ENCODE results near the gene CD52.
"Not testable (repeated sequence)": the region's sequence is repeated elsewhere in the genome, so short reads cannot be mapped to it uniquely, and the experiment has no call there.

The CD52 gene

DNA sequence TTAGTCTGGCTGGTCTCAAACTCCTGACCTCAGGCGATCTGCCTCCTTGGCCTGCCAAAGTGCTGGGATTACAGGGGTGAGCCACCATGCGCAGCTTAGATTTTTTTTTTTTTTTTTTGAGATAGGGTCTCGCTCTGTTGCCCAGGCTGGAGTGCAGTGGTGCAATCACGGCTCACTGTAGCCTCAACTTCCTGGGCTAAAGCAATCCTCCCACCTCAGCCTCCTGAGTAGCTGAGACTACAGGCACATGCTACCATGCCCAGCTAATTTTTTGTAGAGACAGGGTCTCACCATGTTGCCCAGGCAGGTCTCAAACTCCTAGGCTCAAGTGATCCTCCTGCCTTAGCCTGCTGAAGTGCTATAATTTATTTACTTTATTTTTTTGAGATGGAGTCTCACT lies 11.6 kb downstream of the CD52 start:
- DNase-seq (ENCODE audit: low read depth in 1 of 2, low spot score in 1 of 2) = not testable (repeated sequence)

DNA sequence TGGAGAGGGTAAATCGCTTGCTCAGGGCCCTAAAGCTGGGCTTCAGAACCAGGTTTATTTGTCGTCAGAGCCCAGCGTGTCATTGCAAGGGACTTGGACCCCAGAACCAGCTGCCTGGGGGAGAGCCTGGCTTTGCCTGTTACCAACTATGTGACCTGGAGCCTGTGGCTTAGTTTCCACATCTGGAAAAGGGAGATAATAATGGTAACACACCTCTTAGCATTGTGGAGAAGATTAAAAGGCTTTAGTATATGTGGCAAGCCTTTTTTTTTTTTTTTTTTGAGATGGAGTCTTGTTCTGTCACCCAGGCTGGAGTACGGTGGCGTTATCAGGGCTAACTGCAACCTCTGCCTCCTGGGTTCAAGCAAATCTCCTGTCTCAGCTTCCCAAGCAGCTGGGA lies 12.5 kb downstream of the CD52 start:
- no peak for DNase-seq (ENCODE audit: low read depth in 1 of 2, low spot score in 1 of 2)

DNA sequence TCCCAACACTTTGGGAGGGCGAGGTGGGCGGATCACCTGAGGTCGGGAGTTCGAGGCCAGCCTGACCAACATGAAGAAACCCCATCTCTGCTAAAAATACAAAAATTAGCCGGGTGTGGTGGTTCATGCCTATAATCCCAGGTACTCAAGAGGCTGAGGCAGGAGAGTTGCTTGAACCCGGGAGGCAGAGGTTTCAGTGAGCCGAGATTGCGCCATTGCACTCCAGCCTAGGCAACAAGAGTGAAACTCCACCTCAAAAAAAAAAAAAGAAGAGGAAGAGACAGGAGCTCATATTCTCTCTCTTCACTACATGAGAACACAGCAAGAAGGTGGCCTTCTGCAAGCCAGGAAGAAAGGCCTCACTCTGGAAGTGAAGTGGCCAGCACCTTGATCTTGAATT lies 15.6 kb downstream of the CD52 start:
- DNase-seq (ENCODE audit: low read depth in 1 of 2, low spot score in 1 of 2) = not testable (repeated sequence)

DNA sequence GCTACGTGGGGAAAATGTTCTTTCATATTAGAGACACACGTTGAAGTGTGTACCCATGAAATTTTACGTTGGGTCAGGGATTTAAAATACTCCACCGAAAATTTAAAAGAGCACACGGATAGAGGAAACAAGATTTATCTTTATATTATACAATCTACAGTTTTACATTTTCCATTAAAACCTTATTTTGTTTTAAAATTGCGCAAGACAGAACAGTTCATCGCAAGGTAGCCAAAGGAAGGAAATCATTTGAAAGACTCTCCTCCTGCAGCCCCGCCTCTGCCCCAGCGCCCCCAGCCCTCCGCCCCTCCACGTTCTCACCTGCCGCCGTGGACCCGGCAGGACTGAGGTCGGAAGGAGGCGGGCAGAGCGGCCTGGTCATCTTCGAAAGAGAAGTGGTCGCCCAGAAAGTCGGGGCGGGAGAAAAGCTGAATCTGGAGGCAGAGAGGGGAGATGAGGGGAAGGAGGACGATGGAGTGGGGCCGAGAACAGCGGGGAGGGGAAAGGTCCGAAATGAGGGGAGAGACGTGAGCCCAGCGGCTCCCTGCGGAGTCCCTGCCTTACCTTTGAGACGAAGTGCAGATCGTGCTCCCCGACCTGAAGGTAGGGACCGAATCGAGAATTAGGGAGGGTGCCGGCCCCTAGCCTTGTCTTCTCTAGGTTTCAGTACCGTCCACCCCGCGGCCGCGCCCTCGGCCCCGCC lies 18.2 kb downstream of the CD52 start:
- no peak for DNase-seq (ENCODE audit: low read depth in 1 of 2, low spot score in 1 of 2)

DNA sequence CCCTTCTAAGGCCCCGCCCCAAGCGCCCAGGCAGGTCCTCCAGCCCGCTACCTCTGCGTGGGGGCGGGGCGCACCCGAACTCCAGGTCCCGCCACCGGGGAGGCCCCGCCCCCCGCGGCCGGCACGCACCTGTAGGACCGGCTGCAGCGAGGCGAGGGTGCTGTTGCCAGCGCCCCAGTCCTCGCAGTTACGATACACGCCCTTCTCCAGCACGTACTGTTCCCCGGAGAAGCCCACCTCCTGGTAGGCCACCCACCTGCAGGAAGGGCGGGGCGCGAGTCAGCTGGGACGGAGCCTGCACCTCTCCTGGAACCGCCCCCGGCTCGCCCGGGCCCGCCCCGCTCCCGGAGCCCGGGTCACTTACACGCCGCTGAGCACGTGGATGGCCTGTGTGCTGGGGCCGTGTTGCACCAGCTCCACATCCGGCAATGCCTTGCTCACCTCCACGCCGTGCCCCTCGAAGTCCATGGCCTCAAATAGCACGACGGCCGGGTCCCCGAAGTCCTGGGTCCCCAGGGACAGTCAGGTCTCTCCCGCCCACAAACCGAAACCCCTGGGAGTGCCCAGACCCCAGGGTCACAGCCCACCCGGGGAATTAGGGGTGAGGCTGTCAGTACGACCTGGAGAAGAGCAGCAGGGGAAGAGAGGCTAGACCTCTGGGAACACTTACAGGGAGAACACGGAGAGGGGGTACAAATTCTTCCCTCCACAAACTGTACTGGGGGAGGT lies 18.9 kb downstream of the CD52 start:
- DNase-seq (ENCODE audit: low read depth in 1 of 2, low spot score in 1 of 2) = peak; percentile 63 to 67

DNA sequence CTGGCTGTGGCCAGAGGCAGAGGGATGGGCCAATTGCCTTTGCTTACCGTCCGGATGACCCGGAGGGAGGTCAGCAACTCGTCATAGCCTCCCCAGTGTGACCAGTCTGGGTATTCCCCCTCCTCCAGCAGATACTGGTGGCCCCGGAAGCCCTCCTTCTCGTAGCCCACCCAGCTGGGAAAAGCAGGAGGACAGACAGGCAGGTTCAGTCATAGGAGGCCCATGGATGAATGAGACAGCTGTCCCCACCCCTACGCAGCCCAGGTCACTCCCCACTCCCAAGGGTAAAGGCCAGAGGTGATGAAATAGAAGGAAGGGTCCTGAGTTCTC lies 19.4 kb downstream of the CD52 start:
- DNase-seq (ENCODE audit: low read depth in 1 of 2, low spot score in 1 of 2) = no peak

DNA sequence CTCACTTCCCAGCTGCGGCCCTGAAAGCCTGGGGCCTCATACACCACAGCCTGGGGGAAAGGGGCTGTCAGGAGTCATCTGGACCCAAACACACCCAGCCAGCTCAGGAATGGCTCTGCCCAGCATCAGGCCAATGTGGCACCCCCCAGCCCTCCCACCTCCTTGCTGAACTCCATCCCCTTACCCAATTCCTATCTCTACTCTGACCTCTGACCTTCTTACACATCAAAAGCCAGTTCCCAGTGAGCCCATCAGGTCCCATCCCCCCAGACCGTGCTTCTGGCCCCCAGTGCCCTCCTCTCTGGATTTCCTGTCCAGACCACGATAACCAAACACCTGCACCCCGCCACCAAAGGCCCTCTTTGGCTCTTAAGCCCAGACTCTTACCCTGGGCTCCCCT lies 19.9 kb downstream of the CD52 start:
- DNase-seq (ENCODE audit: low read depth in 1 of 2, low spot score in 1 of 2) = no peak

DNA sequence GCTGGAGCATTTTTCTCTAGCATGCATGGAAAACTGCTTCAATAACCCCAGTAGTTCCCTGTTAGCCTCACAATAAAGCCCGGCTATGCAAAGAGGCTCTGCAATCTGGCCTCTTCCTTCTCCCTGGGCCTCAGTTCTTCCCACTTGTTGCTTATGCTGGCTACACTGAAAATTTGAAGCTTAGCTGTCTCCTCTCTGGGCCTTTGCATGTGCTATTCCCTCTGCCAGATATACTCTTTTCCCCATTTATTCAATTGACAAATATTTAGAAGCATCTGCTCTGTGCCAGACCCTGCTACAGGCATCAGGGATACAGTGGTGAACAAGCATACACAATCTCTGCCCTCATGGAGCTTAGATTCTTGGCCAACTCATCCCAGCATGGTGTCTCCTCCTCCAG lies 20.9 kb downstream of the CD52 start:
- DNase-seq (ENCODE audit: low read depth in 1 of 2, low spot score in 1 of 2) = no peak

DNA sequence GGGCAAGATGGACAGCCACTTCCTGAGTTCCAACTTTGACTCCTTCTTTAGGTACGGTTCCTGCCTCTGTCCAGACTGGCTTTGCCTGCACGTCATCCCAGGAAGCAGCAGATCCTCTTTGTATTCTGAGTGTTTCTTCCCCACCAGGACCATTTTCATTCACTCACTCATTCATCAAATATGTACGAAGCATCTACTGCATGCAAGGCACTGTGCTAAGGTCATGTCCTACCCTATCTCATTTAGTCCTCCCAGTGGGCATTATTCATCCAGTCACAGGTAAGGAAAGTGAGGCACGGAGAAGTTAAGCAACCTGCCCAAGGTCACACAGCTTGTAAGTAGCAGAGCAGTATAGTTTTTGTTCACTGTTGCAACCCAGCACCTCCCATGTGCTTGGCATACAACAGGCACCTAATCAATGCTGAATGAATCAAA lies 22.3 kb downstream of the CD52 start:
- DNase-seq (ENCODE audit: low read depth in 1 of 2, low spot score in 1 of 2) = no peak

DNA sequence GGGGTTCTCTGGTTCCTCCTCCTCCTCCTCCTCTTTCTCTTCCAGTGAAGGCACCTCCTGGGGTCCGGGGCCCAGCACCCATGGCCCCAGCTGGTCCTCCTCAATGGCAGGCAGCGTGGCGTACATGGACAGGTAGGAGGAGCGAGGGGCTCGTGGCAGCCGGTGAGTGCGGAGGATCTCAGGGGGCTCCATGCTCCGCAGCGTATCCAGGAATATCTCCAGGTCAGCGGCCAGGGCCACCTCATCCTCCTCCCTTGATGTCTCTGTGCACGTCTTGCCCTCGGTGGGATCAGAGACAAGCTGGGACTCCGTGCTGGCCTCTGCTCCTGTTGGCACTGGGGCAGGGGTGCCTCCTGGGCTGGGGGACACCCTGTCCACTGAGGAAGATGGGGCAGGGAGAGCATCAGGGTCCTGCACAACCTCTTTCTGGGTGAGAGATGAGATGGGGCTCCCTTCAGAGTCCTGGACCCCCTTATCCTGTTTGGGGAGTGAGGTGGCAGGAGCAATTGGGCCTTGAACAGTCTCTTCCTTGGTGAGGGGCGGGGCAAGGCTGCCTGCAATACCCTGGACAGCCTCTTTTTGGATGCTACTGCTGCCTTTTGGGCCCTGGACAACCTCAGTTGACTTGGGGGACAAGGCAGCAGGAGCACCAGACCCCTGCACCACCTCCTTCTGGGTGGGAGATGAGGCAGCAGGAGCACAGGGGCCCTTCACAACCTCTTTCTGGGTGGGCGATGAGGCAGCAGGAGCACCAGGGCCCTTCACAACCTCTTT lies 26.6 kb downstream of the CD52 start:
- no peak for DNase-seq (ENCODE audit: low read depth in 1 of 2, low spot score in 1 of 2)

DNA sequence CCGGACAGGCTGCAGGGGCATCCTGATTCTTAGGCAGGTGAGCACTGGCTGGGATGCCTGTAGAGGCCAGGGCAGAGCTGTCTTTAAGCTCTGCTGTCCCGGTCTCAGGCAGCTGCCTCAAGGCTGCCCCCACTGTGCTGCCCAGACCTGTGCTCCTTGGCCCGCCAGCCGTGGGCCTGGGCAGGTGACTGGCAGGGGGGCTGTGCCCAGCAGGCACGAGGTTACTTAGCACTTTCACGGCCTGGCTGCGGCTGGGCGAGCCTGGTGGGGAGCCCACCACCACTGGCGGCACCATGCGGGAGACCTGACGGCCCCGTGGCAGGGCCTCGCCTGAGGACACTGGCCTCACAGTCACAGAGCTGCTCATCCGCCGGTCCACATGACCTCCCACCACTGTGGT lies 28.0 kb downstream of the CD52 start:
- DNase-seq (ENCODE audit: low read depth in 1 of 2, low spot score in 1 of 2) = no peak

DNA sequence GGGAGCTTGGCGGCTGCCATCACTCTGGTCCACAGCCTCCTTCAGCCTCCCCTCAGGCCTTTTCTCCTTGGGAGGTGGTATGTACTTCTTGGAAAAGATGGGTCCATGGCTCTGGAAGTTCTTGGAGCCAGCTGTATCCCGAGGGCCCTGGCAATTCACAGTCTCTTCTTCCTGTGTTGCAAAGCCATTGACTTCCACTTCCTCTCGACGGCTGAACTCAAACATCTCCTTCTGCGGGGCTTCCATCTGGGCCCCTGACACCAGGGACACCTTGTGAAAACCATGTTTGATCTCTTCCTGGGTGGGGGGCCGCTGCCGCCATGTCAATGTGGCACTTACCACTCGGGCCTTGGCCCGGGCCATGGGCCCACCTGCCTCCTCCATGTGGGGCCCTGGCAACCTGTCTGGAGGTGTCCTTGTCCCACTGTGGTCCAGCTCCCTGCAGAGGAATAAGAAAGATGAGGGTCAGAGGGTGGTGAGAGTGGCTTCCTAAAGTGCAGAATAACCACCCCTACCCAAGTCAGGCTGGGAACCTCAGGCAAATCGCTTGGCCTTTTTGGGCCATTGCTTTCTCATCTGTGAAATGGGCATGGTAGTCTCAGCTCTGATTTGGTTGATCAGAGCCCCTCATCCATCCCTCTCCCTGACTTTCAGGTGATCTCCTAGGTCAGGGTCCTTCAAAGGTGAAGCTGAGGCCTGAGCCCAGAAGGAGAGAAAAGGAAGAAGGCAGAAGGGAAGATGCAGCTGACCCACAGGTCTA lies 28.7 kb downstream of the CD52 start:
- DNase-seq (ENCODE audit: low read depth in 1 of 2, low spot score in 1 of 2) = no peak

DNA sequence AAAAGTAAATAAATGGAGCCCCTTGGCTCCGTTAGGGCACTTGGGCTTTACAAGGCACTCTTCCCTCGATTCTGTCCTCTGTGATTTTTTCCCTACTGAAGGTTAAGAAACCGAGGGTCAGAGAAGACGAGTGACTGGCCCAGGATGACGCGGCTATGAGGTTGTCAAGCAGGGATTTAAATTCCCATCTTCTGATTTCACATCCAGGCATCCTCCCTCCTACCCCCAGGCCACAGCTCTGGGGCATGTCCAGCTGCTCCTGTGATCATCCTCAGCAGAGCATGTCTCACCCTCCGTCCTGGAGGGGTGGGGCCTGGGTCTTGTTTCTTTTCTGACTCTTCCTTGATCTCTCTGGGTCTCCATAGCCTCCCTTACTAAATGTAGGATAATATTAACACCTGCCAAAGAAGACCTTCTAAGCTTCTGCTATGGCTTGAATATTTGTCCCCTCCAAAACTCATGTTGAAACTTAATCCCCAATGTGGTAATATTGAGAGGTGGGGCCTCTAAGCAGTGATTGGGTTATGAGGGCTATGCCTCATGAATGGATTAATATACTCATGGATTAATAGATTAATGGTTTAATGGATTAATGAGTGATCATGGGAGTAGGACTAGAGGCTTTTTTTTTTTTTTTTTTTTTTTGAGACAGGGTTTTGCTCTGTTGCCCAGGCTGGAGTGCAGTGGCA lies 31.6 kb downstream of the CD52 start:
- DNase-seq (ENCODE audit: low read depth in 1 of 2, low spot score in 1 of 2) = no peak

DNA sequence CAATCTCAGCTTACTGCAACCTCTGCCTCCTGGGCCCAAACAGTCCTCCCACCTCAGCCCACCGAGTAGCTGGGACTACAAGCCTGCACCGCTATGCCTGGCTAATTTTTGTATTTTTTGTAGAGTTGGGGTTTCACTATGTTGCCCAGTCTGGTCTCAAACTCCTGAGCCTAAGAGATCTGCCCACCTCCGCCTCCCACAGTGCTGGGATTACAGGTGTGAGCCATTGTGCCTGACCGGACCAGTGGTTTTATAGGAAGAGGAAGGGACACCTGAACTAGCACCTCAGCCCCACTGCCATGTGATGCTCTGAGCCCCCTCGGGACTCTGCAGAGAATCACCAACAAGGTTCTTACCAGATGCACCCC lies 32.1 kb downstream of the CD52 start:
- no peak for DNase-seq (ENCODE audit: low read depth in 1 of 2, low spot score in 1 of 2)

DNA sequence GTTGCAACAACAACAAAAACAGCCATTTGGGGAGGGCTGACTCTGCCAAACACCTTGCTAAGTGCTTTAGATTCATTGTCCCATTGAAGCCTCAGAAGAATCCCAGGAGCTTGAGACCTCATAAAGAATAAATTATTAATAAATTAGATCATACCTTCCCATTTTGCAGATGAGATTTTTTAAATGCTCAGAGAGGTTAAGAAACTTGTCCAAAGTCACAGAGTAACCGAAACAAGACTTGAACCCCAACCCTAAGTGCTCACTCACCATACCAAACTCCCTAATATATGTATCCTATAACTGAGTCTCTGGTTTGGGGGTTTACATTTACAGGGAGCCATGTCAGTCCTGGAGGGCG lies 32.6 kb downstream of the CD52 start:
- DNase-seq (ENCODE audit: low read depth in 1 of 2, low spot score in 1 of 2) = no peak

DNA sequence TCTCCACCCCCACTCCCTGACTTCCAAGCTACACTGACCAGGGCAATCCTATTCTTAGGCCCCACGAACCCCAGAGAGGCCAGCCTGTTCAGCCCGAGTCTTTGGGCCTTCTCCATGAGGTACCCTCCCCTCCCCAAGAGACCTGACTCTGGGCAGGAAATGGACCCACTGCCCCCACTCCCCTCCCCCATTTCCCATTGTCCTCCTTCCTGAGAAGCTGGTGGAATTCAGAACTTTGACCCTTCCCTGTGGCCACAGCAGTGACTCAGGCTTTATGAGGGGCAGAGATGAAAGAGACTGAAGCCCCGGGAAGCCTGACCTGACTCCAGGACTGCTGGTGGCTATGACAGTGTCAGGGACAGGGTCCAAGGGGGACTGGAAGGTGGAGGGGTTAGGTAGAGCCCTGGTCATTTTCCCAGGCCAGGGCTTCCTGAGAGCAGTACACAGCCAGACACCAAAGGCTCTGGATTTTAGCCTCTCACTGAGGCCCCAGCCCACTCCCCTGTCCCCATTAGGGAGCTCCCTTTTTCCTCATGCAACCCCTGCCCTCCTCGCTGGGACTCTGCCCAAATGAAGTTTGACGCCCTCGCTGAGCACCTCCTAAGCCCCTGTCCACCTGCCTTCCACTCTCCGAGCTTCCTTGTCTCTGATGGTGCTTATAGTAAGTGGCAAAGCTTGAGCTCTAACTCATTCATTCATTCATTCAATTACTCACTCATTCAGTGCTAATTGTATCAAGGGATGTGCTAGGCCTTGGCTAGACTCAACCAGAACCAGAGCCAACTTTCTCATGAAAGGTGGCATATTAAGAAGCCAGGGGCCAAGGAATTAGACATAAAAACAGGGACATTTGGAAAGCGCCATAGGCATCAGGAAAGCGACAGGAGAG lies 33.2 kb downstream of the CD52 start:
- no peak for DNase-seq (ENCODE audit: low read depth in 1 of 2, low spot score in 1 of 2)

DNA sequence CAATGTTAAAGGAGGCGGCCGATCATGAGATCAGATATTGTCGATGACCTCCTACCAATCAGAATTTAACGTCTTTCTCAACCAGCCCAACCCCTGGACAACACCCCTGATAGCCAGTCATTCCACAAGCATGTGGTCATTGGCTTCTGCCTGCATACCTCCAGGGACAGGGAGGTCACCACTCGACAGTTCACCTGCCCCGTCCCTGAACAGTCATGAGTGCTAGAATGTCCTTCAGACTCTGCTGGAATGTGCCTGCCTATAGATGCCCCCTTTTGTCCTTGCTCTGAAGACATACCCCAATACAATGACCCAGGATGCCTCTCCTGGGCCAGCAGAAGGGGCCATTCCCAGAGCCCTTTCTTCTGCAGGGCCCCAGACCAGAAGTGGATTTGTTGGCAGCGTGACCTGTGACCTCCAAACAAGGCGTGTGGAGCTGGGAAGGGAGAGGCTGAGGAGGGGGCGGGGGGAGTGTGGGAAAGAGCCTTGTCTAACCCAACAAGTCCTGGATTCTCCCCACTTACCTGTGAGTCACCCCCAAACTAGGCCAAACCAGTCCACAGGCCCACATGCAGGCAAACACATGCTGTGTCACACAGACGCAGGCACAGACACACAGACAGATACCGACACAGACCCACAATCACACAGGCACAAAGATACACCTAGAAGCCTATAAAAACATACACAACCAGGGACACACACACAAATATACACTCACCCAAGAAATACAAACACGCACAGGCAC lies 34.0 kb downstream of the CD52 start:
- DNase-seq (ENCODE audit: low read depth in 1 of 2, low spot score in 1 of 2) = no peak

DNA sequence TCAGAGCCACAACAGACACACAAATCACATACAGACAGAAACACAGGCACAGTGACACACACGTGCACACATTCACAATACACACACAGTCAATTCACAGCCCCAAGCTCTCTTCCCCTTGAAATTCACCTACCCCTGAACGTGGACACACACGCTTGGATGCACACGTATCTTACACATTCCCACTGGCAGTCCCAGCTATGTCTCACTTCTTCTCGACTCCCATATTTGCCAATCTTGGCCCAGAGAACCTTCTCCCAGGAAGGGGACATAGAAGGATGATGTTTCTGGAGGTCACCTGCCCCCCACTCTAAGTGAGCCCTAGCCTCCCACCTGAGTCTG lies 34.6 kb downstream of the CD52 start:
- DNase-seq (ENCODE audit: low read depth in 1 of 2, low spot score in 1 of 2) = no peak

DNA sequence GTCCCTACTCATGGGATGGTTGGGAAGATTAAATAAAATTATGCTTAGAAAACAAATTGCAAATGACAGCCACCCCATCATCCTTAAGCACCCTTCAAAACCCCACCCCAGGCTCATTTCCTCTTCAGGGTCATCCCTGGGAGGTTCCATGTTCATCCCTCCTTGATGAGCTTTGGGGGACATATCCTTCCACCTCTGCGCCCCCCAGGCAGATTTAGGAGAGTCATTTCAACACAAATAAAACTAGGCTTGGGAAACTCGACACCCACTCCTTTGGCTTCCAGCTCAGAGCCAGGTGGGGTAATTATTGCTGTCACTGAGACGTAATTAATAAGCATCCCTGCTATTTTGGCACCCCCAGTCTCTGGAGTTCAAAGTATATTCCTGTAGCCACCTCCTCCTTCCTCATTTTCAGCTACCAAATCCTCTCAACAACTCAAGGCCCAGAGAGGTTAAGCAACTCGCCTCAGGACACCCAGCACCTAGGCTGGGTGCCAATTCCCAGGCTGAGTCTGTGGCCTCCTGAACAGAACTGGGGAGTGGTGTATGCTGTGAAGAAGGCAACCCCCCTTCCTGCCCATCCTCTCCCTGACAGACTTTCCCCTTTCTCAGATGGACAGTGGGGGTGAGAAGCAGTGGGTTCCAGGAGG lies 35.6 kb downstream of the CD52 start:
- DNase-seq (ENCODE audit: low read depth in 1 of 2, low spot score in 1 of 2) = no peak
